OCI-LY1 (cell line): ENCODE measurements around the gene TEKT2.

Experiments
- CTCF ChIP-seq: fragments of 200-600 bp; sonication (generic), shearing (Covaris generic); IDR thresholded peaks from 2 replicates; pipeline ENCODE4 v1.5.1; 2017; ENCODE audit warnings: mild to moderate bottlenecking, antibody characterized with exemption, low read length, moderate library complexity, mixed read lengths
- EZH2 ChIP-seq: fragments of 200-600 bp; sonication (generic), shearing (Covaris generic); IDR thresholded peaks from 2 replicates; pipeline ENCODE4 v1.8.0; 2017; ENCODE audit warnings: borderline replicate concordance, mixed run types, mild to moderate bottlenecking, antibody characterized with exemption, low read length, moderate library complexity, mixed read lengths

DNA sequence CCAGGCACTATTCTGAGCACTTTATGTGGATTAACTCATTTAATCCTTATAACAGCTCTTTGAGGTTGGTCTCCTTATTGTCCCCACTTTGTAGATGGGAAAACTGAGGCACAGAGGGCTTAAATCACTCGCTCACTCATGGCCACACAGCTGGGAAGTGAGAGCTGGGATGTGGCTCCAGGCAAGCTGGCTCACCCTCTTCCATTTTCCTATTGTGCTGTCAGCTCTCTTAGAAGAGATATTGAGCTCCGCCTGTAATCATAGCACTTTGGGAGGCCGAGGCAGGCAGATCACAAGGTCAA is 45.0 kb downstream of the TEKT2 start:
- no peak for TF ChIP-seq CTCF
- TF ChIP-seq EZH2, result no peak
